GM12864 (cell line): Measurements from ENCODE around the gene CMC2.

Source experiments
- DNase-seq: peaks from one replicate; pipeline ENCODE4 v3.0.0-alpha.2; 2011; ENCODE audit warnings: low read depth
- H3K4me3 ChIP-seq: 2 replicates; pipeline ENCODE4 v1.5.1; 2011; ENCODE audit warnings: mild to moderate bottlenecking, low read depth, low read length, control low read depth
- TF ChIP-seq, protein P1 (sequence below): IDR thresholded peaks from 2 replicates; pipeline ENCODE4 v1.5.1; 2011; ENCODE audit warnings: low read depth, mild to moderate bottlenecking, moderate library complexity, low read length, control low read depth, inconsistent platforms; ENCODE audit errors: missing control alignments

CMC2 gene

DNA sequence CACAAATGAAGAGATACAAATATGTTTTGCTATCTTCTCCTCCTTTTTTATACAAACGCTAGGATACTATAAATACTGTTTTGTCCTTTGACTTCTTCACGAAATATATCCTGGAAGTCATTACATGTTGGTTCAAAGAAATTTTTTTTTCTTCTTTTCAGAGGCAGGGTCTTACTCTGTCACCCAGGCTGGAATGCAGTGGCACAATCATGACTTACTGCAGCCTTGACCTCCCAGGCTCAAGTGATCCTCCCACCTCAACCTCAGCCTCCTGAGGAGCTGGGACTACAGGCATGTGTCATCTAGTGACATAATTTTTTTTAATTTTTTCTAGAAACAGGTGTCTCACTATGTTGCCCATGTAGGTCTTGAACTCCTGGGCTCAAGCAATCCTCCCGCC lies 16.1 kb downstream of the CMC2 start:
- H3K4me3 ChIP-seq = no peak overlapping the region
- TF ChIP-seq, protein P1, sequence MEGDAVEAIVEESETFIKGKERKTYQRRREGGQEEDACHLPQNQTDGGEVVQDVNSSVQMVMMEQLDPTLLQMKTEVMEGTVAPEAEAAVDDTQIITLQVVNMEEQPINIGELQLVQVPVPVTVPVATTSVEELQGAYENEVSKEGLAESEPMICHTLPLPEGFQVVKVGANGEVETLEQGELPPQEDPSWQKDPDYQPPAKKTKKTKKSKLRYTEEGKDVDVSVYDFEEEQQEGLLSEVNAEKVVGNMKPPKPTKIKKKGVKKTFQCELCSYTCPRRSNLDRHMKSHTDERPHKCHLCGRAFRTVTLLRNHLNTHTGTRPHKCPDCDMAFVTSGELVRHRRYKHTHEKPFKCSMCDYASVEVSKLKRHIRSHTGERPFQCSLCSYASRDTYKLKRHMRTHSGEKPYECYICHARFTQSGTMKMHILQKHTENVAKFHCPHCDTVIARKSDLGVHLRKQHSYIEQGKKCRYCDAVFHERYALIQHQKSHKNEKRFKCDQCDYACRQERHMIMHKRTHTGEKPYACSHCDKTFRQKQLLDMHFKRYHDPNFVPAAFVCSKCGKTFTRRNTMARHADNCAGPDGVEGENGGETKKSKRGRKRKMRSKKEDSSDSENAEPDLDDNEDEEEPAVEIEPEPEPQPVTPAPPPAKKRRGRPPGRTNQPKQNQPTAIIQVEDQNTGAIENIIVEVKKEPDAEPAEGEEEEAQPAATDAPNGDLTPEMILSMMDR = no peak
- DNase-seq = no peak

DNA sequence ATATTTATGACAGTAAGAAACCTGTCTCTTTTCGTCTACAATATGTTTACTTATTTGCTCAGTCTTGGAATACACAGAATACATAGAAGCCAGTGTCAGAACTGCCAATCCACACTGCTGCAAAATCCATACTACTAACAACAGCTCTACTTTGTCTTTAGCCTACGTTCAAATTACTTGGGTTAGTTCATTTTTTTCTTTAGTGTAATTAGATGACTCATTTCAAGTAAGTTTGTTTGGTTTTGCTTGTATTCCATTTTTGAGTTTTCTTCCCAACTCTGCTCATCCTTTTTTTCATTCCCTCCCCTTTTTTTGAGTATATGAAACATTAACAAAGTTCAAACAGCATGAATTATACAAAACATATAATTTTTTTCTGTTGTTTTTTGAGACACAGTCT lies 16.9 kb downstream of the CMC2 start:
- H3K4me3 ChIP-seq = no peak overlapping the region

DNA sequence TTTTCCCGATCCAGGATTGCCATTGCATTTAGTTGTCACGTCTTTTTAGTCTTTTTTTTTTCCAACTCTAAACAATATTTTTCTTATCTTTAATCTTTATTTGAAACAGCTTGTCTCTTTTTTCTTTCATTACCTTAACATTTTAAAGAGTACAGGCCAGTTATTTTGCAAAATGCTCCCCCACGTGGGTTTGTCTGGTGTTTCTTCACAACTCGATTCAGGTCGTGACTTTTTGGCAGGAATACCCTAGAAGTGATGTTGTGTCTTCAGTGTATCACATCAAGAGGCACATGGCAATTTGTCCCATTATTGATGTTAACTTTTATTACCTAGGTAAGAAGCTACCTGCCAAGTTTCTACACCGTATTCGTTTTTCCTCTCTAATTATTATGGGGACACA lies 17.9 kb downstream of the CMC2 start:
- H3K4me3 ChIP-seq = no peak overlapping the region
- no peak for DNase-seq
- TF ChIP-seq, protein P1 = no peak

More for the DNA sequence above, 16.9 kb downstream of the CMC2 start:
- TF ChIP-seq, protein P1 = no peak
- no peak for DNase-seq

DNA sequence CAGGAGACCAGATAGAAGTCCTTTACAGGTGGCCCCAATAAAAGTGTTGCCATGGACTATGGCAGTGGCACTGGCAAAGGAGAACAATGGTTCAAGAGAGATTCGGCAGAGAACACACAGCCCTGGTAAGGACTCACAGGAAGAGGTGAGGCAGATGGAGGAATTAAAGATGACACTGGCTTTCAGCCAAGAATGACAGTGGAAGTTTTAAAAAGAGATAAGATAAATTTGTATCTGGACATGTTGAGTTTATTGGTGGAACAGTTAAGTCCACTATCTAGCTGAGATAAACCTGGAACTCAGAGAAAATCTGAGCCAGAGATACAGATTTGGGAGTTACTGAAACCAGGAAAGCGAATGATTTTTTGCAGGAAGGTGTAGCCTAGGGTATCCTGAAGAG lies 20.1 kb downstream of the CMC2 start:
- TF ChIP-seq, protein P1 = no peak
- no peak overlapping the region for H3K4me3 ChIP-seq
- no peak for DNase-seq

DNA sequence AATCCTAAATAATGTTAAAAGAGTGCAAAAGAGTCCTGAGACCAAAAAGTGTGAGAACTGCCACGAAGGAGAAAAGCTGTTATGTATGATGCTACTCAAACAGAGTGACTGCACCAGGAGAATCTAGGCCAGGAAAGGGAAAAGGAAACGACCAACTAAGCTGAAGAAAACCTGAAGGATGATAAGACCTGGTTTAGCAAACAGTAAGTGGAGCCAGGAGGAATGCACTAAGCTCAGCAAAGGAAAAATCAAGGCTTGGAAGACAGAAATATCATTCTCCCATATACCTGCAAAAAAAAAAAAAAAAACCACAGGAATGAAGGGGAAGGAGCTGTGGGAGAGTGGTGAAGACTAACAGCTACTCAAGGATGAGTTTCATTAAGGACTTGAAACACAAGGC lies 21.1 kb downstream of the CMC2 start:
- H3K4me3 ChIP-seq = no peak overlapping the region
- DNase-seq = no peak
- TF ChIP-seq, protein P1 = no peak

DNA sequence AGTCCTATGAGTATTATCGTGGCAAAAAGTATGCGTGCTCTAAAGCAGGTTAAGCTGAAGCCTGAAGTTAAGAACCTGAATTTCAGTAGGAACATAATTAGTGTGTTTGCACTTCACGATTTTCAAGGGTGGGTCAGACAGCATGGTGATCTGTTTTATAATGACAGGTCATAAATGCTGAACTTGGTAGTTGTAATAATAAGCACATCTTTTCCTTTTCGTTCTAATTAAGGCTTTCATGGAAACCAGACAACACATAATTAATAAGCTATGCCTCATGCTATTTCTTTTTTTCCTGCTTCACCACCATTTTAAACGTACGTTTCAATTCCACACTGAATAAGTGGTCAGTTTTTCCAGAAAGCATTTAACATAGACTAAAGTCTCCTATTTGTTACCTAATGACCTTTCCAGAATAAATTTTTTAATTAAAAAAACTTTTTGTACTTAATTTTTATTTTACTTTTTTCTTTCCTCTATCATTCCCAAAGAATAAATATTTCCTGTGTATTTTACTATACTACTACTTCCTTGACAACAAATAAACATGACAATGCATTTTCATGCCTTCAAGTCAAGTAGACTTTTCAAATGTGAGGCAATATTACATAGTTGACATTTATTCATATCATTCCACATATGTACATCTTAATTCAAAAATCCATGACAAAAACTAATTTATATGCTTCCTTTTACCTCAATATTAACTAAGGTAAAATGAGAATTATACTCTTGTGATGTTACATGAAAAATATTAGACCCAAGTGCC lies 22.4 kb downstream of the CMC2 start:
- DNase-seq = no peak
- H3K4me3 ChIP-seq = no peak overlapping the region
- TF ChIP-seq, protein P1 = no peak

DNA sequence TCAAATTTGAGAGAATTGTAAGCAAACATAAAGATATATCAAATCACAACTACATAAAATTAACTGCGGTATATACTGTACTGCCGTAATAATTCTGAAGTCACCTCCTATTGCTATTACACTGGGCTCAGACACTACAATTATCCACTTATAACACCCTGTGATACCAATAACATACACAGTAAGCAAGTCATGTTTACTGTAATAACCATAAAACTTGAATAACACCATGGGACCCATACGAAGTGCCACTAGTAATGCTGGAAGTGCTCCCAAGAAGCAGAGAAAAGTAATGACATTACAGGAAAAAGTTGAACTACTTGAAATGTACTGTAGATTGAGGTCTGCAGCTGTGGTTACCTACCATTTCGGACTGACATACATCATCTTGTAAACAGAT lies 24.0 kb downstream of the CMC2 start:
- no peak overlapping the region for H3K4me3 ChIP-seq
- DNase-seq = no peak
- TF ChIP-seq, protein P1 = no peak
